NT2/D1 (cell line): Measurements from ENCODE around the gene RAP2A.

Source experiments
- YY1 ChIP-seq: IDR thresholded peaks from 2 replicates; pipeline ENCODE4 v1.6.1; 2011; ENCODE audit not compliant: insufficient read length, insufficient read depth
- ZNF274 ChIP-seq: IDR thresholded peaks from 2 replicates; pipeline ENCODE4 v1.6.1; 2011; ENCODE audit warnings: mild to moderate bottlenecking, low read depth, low read length

GRCh38 chr13:97384371-97384770, 49.6 kb upstream of the RAP2A start:
- TF ChIP-seq YY1, result no peak
- TF ChIP-seq ZNF274, result no peak
